Medulla oblongata (tissue), 1 donor: ENCODE results near the gene ARHGEF17.
"Not testable (repeated sequence)": the region's sequence is repeated elsewhere in the genome, so short reads cannot be mapped to it uniquely, and the experiment has no call there.

ENCODE experiments used
- DNase-seq: peaks from one replicate; pipeline ENCODE4 v3.0.0-alpha.2; 2015; ENCODE audit errors: extremely low spot score

ARHGEF17 gene, protein sequence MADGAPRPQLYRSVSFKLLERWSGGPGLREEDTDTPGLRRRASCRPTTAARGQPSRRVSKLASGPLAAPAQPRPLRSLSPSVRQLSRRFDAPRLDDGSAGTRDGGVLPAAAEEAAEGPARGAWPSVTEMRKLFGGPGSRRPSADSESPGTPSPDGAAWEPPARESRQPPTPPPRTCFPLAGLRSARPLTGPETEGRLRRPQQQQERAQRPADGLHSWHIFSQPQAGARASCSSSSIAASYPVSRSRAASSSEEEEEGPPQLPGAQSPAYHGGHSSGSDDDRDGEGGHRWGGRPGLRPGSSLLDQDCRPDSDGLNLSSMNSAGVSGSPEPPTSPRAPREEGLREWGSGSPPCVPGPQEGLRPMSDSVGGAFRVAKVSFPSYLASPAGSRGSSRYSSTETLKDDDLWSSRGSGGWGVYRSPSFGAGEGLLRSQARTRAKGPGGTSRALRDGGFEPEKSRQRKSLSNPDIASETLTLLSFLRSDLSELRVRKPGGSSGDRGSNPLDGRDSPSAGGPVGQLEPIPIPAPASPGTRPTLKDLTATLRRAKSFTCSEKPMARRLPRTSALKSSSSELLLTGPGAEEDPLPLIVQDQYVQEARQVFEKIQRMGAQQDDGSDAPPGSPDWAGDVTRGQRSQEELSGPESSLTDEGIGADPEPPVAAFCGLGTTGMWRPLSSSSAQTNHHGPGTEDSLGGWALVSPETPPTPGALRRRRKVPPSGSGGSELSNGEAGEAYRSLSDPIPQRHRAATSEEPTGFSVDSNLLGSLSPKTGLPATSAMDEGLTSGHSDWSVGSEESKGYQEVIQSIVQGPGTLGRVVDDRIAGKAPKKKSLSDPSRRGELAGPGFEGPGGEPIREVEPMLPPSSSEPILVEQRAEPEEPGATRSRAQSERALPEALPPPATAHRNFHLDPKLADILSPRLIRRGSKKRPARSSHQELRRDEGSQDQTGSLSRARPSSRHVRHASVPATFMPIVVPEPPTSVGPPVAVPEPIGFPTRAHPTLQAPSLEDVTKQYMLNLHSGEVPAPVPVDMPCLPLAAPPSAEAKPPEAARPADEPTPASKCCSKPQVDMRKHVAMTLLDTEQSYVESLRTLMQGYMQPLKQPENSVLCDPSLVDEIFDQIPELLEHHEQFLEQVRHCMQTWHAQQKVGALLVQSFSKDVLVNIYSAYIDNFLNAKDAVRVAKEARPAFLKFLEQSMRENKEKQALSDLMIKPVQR (N-terminal part only)

DNA sequence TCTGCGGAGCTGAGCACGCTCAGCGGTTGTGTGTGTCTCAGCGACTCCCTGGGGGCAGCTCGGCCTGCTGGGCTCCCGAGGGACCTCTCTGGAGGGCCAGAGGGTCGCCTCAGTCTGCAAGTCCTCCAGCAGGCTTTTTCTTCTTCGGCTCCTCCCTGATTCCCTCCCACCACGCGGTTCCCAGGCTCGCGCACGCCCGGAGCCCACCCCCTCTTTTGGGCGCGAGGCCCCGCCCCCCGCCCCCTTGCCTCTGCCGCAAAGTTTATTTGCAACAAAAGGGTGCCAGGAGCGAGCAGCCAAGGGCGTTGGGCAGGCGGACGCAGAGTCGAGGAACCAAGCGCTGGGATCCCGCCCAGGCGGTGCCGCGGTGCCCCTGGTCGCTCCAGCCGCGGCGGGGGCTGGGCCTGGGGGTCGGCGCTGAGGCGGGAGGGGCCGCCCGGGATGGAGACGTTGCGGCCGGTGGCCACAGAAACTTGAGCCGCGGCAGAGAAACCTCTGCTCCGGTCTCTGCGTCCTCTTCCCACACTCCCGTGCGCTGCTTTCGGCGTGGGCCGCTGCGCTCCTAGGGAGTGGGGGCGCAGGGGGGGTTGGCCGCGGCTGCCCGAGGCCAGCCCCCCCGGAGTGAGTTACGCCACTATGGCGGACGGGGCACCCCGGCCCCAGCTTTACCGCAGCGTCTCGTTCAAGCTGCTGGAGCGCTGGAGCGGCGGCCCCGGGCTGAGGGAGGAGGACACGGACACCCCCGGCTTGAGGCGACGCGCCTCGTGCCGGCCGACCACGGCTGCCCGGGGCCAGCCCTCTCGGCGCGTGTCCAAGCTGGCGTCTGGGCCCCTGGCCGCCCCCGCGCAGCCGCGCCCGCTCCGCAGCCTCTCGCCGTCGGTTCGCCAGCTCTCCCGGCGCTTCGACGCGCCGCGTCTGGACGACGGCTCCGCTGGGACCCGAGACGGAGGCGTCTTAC lies at the start of gene ARHGEF17:
TSS of gene ARHGEF17 (plus strand) at position 274 of the 958 bp plus-strand sequence. CDS start at position 637, 363 bp downstream.
- peak; percentile 65 for DNase-seq

DNA sequence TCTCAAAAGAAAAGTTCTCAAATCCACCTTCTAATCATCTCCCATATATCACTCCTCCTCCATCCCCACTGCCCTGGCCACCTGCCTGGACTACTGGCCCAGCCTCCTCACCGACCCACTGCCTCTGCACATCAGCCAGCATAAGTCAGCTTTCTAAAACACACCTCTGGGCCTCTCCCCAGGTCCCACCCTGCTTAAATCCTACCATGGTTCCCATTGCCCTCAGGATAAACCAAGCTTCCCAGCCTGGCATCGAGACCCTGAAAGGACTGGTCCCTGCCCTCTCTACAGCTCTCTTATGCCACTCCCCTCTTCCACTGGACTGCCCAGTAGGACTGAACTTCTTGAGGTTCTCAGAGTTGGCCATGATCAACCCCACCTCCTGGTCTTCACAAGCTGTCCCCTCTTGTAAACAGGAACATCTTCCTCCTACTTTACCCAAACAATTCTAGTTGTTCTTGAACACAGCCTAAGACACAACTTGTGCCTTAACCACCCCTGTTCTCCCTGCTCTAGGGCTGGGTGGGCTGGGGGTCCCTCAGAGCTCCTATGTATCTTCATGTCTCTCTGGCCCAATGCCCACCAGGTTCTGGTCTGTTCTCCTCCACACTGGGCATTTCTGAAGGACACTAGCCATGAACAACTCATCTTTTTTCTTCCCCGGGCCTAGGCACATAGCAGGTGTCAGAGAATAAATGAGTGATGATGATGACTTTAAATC lies 48.5 kb upstream of the ARHGEF17 start:
- no peak for DNase-seq

DNA sequence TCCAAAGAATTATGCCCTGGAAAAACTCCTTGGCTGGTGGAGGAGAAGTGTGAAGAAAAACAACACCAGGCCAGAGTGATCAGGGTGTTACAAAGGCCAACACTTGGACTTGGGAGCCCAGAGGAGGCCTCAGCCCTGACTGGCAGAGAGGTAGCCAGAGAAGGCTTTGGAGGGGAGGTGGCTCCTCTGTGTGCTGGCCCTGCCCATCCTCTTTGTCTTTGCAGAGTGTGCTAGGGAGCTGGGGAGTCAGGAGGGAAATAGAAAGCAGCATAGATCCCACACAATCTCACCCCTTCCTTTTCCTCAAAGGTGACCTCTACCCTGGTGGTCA lies 48.0 kb upstream of the ARHGEF17 start:
- no peak for DNase-seq

DNA sequence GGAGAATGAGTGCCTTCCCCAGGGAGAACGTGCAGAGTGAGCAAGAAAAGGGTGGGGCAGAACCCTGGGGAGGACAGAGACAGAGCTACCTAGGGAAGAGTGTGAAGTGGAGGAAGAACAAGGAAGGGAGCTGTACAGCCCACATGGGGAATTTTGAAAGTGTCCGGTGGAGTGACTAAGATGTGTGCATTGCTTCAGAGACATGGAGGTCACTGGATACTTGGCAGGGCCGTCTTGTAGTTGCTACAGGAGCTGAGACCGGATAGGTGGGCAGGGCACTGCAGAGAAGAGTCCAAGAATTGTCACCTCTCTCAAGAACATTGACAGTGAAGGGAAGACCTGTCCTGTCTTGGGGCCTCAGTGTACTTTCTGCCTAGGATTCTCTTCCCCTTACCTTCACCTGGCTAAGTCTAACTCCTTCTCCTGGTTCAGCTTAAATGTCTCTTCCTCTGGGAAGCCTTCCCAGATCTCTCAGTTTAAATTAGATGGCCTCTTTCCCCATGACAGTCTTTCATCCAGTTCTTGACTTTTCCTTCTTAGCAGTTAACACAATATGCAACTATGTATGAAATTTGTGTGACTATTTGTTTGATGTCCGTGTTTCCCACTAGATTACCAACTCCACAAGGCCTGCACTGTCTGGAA lies 45.1 kb upstream of the ARHGEF17 start:
- DNase-seq: no peak

DNA sequence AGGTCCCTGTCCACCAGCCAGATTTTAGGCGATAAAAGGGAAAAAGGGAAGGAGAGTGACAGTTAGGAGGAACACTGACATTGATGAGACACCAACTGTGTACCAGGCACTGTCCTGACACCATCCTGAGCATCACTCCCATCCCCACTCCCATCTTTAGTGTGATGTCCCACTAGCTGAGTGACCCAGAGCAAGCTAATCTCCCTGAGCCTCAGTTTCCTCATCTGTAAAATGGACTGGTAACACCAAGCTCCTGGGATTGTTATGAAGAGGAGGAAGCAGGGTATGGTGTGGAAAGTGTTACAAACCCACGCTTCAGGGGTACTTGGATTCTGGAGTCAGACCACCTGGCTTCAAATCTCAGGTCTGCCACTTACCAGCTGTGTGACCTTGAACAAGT lies 44.4 kb upstream of the ARHGEF17 start:
- no peak for DNase-seq

DNA sequence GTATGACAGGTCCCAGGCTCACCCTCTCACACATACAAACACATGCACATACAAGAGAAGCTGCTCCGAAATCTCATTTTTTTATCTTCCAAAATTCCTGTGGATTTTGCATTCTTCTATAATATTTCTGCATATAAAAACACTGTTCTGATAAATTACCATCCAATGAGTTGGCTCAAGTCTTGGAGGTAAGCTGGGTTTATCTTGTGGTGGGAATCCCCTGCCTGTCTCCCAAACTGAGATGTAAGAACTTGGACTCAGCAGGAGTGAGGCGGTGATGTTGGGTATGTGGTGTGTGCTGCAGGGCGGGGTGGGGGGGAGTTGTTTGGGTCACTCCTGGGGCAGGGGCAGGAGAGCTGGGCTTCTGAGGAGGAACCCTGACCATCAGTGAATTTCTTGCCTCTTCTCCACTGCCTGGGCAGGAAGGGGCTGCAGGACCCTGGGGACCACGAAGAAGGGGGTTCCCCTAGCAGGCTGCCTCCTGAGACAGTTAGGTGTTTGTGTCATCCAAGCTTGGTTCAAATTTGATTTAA lies 42.7 kb upstream of the ARHGEF17 start:
- no peak for DNase-seq

DNA sequence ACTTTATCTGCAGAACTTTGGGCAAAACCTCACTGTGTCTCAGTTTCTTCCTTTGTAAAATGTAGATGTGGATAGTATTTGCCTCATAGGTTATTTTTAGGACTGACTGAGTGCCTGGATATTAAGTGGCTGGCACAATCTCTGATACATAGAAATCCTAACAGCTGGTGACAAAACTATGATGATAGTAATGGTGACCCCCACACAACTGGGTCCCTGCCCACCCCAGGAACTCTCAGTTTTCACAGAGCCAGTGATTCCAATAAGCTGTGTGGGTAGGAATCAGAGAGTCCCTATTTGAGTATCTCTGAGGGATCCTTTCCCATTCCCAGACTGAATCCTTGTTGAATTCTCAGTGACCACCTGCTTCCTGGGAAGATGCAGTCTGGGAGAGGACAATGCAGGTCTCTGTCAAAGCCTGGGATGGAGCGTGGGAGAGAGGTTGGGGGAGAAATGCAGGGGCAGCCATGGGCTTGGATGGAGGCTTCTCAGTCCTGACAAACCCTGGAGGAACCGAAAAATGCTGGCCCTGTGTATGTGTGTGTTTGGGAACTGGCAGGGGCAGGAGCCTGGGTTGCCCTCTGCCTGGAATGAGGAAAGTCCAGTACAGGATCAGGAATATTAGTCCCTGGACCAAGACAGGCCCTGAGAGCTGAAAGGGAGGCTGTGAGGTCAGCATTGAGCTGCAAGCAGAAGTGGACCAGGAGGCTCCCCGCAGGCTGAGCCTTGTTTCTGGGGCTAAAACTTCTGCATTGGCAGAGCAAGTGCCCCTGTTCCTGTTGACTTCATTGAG lies 42.0 kb upstream of the ARHGEF17 start:
- no peak for DNase-seq

DNA sequence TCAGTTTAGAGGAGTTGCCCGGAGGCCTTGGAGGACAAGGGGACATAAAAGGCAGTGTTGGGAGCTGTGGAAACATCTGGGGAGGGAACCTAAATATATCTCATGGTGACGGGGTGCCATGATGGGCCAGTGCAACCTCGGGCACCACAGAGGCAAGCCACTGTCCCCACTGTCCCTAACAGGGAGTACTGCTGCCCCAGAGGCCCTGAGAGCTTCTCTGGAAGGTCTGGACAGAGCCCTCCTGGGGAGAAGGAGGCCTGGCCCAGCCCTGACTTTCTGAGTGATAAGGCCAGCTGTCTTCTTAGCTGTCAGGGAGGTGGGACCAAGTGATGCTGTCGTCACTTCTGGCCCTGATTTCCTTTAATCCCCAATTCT lies 41.4 kb upstream of the ARHGEF17 start:
- no peak for DNase-seq

DNA sequence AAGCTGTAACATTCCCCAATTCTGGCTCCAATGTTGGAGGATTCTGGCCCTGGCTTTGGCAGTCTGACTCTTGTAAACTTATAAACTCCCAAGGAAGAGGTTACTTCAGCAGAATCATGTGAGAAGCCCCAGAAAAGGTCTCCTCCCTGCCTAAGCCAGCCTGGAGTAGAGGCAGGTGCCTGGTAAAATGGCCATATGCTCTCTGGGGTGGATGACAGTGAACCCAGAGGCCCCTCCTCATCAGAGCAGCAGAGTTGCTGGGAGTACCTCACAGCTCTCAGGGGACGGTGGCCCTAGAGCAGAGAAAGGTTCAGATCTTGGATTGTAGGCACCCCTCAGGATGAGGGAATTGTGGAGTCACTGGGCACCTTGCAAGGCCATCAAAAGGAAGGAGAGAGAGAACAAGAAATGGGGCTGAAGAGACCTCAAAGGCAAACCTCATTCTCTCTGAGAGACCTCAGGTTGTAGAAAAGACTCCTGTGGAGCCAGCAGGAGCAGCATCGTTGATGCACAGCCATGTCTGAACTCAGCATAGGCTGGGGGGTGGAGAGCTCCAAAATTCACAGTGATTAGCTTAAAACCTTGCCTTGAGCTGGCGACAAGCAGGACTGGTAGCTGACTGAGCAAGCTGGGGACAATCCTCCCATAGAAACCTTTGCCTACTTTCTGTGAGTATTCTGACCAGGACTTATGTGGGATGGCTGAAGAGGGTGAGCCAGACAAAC lies 40.8 kb upstream of the ARHGEF17 start:
- no peak for DNase-seq

DNA sequence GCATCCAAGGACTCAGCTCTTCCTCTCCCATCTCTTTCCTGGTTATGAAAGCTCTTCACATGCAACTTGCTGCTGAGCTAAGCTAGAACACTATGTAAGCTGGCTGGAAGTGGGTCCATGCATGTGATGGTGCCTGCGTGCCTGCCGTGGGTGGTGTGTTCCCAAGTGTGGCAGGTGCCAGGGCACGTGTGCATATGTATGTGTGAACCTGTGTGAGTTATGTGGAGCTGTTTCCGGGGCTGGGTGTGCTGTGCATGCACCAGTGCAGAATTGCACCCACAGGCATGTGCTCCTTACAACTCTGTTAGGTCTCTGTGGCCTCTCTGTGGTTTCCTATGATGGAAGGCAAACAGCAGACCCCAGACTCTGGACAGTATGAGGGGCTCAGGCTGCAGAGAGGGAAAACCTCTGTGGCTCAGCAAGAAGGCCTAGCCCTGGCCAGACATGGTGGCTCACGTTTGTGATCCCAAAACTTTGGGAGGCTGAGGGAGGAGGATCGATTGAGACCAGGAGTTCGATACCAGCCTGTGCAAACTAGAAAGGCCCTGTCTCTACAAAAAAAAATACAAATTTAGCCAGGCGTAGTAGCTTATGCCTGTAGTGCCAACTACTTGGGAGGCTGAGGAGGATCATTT lies 40.1 kb upstream of the ARHGEF17 start:
- DNase-seq: no peak

DNA sequence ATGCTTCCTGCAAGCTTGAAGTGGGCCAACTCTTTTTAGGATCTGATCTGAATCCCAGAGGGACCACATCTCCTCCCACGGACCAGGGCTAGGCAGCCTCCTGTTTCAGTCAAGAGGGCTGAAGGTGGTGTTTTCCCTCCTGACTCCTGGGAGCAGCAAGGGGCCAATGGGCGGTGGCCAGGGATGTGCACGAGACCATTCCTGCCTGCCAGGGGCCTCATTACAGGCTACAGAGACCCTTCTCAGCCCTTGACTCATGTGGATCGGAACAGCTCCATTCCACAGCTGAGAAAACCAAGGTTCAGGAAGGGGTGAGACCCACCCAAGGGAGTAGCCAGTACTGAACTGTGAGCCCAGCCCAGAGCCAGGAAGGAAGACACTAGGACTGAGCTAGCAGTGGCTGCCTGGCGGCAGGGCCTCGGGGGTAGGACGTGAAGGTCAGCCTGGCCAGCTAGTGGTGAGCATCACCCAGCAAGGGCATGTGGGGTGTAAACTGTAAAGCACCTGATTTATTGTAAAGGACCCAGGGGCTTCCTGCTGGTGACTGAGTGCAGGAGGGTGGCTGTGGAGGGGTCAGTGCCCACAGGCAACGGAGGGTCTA lies 39.3 kb upstream of the ARHGEF17 start:
- no peak for DNase-seq

DNA sequence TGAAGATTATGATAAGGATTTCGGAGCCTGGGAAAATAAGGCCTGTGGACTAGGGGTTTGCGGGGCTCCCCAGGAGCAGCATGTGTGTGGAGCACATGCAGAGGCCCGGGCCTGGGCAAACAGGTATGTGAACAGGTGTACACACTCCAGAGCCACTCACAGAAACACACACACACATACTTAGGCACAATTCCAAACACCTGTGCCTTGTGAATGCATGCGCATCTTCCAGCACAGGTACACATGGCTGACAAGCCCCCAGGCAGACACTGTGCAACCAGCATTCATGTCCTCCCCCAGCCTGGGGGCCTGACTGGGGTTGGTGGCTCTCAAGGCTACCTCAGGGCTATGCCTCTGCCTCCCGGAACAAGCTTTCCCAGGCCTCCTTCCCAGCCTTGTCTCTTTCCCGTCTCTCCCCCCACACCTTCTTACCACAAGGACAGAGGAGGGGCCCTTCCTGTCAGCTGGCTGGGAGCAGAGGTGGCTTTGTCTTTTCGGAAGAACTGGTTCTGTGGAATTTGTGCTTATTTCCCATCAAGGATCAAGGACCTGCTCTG lies 38.5 kb upstream of the ARHGEF17 start:
- DNase-seq: no peak

DNA sequence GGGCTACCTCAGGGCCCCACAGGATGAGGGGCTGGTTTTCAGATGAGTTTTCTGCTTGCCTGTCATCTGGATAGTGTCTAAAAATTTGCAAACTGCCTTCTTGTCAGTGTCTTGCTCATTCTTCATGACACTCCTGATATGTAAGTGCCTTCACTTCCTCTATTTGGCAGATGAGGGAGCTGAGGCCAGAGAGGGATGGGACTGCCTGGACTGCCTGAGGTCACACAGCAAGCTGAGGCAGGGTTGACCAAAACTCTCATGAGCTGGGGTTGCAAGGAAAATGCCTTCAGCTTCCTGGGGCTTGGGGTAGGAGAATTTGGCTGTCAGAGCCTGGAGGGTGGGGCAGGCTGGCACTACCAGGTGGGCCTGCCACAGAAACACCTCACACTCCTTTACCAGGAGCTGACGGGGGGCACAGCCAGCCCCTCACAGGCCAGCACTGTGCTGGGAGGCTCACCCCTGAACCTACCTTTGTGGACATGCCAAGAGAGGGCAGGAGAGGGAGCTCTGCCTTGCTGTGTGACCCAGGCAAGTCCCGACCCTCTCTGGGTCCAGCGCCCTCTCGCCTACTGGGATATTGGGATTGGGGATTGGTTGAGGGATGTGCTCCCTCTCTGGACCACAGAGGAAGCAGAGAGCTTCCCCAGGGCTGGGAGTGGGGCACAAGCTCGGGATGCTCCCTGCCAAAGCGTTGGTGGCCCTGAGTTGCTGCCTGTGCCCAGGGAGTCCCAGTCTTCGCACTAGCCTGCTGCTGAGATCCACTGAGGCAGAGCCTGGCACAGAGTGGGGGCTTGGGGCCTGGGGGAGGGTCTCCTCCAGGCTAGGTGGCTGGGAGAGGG lies 37.8 kb upstream of the ARHGEF17 start:
- DNase-seq: no peak

DNA sequence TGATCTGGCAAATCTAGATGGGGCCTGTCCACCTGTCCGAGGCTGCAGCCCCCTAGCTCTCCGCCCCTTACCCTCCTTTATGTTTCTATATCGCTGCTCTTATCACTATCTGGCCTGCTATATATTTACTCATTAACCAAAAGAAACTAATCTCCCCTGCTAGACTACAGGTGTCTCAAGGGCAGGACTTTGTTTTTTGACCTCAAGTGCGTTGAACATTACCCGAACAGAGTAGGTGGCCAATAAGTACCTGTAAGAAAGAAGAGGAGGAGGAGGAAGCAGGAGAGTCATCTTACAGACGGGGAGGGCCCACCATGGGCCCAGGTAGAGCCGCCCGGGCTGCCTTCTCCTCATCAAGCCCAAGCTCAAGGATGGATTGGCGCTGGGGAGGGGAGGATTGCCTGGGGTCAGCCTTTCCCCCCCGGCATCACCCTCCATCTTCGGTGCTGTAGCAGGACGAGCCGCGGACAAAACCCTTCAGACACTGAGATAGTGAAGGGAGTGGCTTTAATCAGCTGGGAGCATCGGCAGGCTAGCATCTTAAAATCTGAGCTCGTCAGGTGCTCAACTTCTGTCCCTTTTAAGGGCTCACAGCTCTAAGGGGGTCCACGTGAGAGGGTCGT lies 37.1 kb upstream of the ARHGEF17 start:
- DNase-seq: no peak

DNA sequence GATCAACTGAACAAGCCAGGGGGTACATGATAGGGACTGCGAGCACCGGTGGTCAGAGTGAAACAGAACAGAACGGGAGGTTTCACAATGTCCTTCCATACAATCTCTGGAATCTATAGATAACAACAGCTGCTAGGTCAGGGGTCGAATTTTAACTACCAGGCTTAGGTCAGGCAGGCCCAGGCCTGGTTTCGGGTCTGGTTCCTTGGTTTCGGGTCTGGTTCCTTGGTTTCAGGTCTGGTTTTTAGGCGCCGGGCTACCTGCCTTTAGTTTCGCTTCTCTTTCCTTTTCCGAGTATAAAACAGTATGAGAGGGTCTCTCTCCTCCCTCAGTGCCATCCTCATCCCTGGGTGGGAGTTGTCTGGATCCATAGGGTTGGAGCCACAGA lies 36.6 kb upstream of the ARHGEF17 start:
- DNase-seq: not testable (repeated sequence)
